Femur (tissue), 1 donor: ENCODE results near the gene PDS5B.
"Not testable (repeated sequence)": the region's sequence is repeated elsewhere in the genome, so short reads cannot be mapped to it uniquely, and the experiment has no call there.

Experiments
- DNase-seq: peaks from one replicate; pipeline ENCODE4 v3.0.0-alpha.2; 2017

The PDS5B gene, protein sequence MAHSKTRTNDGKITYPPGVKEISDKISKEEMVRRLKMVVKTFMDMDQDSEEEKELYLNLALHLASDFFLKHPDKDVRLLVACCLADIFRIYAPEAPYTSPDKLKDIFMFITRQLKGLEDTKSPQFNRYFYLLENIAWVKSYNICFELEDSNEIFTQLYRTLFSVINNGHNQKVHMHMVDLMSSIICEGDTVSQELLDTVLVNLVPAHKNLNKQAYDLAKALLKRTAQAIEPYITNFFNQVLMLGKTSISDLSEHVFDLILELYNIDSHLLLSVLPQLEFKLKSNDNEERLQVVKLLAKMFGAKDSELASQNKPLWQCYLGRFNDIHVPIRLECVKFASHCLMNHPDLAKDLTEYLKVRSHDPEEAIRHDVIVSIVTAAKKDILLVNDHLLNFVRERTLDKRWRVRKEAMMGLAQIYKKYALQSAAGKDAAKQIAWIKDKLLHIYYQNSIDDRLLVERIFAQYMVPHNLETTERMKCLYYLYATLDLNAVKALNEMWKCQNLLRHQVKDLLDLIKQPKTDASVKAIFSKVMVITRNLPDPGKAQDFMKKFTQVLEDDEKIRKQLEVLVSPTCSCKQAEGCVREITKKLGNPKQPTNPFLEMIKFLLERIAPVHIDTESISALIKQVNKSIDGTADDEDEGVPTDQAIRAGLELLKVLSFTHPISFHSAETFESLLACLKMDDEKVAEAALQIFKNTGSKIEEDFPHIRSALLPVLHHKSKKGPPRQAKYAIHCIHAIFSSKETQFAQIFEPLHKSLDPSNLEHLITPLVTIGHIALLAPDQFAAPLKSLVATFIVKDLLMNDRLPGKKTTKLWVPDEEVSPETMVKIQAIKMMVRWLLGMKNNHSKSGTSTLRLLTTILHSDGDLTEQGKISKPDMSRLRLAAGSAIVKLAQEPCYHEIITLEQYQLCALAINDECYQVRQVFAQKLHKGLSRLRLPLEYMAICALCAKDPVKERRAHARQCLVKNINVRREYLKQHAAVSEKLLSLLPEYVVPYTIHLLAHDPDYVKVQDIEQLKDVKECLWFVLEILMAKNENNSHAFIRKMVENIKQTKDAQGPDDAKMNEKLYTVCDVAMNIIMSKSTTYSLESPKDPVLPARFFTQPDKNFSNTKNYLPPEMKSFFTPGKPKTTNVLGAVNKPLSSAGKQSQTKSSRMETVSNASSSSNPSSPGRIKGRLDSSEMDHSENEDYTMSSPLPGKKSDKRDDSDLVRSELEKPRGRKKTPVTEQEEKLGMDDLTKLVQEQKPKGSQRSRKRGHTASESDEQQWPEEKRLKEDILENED (N-terminal part only)

DNA sequence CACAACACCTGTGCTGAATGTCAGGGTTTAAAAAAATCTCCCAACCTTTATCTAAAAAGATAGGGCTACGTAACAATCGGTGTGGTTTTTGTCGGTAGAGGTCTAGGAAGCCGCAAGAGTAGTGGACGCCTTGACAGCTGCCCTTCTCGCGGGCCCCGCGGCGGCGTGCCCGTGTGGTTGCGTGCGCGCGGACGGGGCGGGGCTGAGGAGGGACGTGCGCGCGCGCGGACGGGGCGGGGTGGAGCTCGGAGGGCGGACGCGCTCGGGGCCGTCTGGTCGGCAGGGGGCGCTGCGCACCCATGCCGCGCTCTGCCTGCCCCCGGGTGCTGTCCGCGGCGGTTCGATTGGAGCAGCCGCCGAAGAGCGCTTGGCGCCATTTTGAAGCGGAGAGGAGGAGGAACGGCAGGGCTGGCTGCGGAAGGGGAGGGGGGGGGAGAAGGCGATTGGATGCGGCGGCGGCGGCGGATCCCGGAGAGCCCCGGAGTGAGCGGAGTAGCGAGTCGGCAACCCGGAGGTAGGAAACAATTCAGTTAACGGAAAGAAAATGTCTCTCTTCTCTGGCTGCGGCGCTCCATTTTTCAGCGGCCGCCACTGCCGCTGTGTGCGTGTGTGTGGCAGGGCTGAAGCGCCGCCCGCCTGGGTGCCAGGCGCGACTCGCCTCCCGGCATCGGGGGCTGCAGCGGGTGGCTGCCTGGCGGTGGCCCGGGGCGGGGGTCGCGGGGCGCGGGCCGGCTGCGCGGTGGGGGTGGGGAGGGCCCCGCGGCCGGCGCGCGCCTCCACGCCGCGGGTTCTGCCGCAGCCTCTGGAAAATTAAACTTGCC lies at the start of gene PDS5B:
Gene PDS5B (plus strand): TSS at position 373 of the 821 bp plus-strand sequence. CDS start 62,321 bp downstream, outside the sequence.
- DNase-seq = peak; percentile 98

DNA sequence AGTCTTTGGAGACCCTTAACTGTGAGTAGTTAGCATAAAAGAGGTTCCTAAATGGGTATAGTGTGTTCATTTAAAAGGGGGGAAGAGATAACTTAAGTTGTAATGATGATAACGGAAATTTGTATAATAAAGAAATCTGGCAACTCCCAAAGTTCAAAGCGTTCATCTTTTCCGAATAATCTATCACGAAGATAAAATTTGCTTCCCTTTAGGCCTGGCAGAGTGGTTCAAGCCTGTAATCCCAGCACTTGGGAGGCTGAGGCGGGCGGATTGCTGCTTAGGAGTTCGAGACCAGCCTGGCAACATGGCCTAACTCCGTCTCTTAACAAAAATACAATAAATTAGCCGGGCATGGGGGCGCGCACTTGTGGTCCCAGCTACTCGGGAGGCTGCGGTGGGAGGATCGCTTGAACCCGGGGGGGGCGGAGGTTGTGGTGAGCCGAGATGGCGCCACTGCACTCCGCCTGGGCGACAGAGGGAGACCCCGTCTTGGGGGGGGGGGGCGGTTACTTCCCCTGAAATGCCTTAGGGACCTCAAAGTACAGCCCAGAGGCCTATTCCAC lies 48.6 kb upstream of the PDS5B start:
- peak; percentile 54 for DNase-seq

DNA sequence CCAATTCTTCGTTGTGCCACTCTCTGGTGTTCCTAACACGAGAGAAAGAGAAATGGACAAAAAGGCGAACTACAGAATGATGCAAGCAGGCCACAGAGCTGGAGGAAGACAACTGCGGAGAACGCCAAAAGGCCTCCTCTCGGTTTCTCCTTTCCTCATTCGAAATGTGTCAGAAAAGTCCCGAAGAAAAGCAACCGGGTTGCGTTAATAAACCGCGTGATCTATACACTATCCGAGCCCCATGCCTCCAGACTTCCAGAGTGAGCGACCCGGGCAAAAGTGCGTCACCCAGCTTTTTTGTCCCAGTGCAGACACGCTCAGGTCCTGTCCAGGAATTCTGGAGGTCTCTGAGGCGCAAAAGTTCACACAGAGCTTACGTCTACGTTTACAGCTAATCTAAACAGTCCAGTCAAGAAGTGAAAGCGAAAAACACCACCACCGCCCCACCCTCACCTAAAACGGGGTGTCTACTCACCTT lies 48.1 kb upstream of the PDS5B start:
- no peak for DNase-seq

DNA sequence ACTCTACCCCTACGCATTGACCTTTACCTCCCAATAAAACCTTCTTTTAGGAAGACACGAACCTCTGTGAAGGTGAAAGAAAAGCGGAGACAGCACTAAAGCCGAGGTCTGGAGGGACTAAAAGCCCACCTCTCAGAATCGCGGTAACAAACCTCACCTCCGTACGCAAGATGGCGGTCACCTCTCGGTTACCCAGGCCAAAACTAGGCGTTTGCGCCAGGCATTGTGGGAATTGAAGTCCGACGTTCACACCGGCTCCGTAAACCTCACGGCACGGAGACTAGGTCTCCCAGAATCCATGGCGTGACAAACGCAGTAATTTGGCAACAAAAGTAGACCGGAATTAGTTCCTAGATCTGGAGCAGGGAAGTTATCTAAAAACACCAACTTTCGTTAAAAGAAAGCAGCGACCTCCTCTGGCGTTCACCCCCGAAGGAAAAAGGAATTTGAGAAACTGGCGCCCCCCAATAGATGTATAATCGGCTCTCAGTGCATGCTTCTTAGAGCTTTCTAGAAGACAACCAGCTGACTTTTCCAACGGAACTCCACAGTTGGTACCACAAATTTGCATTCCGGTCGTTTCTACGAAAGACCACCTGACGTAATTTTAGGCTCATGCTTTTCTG lies 47.5 kb upstream of the PDS5B start, which contains the start of gene N4BP2L2:
Gene N4BP2L2 (minus strand): TSS at position 175 of the 626 bp plus-strand sequence. CDS start 1,768 bp downstream, outside the sequence.
- peak; percentile 97 for DNase-seq

DNA sequence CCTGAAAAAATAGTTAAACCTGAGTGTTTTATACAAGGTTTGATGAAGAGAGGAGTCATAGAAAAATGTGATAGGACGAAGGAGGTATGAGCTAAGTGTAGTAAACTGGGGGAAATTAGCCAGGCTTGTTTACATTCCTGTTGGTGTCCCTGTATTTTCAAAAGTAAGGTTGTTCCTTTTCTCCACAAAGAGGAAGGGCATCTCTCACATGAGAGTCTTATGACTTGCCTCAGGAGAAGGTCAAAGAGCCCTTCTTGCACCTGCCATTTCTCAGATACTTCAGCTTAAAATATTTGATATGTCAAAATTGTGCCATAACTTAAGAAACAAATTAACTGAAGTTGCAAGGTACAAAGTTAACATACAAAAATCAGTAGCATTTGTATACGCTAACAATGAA lies 44.0 kb upstream of the PDS5B start:
- DNase-seq = no peak

DNA sequence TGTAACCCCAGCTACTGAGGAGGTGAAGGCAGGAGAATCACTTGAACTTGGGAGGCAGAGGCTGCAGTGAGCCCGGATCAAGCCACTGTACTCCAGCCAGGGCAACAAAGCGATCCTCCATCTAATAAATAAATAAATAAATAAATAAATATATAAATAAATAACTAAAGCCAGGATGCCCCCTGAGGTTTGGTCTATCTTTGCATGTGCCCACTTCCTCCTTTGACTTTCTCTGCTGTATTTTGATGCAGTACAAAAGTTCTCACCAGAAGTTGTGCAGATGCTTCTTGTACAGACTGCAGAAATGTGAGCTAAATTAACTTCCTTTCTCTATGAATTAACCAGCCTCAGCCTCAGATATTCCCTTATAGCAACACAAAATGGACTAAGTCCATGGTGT lies 41.2 kb upstream of the PDS5B start:
- no peak for DNase-seq

DNA sequence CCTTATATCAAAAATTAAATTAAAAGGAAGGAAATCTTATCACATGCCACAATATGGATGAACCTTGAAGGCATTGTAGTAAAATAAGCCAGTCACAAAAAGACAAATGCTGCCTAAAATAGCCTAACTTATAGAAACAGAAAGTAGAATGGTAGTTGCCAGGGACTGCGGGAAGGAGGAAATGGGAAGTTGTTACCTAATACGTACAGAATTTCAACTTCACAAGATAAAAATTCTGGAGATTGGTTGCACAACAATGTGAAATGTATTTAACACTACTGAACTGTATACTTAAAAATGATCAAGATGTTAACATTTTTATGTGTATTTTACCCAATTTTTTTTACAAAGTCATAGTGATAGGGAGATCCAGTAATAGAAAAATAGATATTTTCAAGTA lies 37.4 kb upstream of the PDS5B start:
- DNase-seq = no peak

DNA sequence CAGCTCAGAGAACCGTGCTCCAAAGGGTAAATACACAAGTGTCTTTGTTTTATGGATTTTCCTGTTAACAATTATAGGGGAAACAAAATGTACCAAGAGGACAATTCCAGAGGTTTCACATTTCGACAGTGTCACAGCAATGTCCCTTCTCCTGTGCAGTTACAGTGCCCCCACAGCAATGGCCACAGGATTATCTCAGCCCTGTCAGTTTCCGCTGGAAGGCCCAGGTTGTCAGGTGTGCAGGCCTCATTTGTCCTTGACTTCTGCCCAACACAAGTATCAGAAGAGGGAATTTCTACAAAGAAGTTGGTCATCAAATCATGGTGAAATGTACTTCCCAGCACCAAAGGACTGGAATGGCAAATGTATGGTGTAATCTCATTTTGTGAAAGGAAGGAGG lies 36.5 kb upstream of the PDS5B start:
- no peak for DNase-seq

DNA sequence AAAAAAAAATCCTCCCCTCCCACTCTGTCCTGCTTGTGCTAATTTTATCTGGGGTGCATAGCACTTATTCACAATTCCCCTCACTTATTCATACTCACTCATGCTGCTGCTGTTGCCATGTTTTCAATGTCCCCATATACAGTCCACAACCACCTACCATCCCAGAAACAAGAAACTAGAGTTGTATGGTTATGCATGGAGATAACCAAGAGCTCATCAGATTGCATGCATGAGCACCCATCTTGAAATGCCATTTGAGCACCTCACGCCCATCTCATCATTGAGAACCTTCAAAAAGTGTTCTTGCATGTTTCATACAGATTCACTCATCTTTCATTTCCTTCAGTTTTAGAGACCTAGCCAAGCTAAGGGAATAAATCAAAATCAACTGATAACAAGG lies 32.5 kb upstream of the PDS5B start:
- DNase-seq = no peak

DNA sequence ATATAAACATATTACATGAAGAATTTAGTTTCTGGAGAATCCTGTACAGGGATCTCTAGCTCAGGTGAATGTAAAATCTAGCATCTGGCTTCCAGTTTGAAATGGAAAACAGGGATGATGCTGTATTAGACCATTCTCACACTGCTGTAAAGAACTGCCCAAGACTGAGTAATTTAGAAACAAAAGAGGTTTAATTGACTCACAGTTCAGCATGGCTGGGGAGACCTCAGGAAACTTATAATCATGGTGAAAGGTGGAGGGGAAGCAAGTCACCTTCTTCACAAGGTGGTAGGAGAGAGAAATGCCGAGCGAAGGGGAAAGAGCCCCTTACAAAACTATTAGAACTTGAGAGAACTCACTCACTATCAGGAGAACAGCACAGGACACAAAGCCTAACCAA lies 30.6 kb upstream of the PDS5B start:
- DNase-seq = no peak

DNA sequence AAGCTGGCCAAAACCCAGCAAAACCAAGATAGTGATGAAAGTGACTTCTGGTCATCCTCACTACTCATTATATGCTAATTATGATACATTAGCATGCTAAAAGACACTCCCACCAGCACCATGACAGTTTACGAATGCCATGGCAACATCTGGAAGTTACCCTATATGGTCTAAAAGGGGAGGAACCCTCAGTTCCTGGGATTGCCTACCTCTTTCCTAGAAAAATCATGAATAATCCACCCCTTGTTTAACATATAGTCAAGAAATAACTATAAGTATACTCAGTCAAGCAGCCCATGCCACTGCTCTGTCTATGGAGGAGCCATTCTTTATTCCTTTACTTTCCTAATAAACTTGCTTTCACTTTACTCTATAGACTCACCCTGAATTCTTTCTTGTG lies 25.4 kb upstream of the PDS5B start:
- not testable (repeated sequence) for DNase-seq

DNA sequence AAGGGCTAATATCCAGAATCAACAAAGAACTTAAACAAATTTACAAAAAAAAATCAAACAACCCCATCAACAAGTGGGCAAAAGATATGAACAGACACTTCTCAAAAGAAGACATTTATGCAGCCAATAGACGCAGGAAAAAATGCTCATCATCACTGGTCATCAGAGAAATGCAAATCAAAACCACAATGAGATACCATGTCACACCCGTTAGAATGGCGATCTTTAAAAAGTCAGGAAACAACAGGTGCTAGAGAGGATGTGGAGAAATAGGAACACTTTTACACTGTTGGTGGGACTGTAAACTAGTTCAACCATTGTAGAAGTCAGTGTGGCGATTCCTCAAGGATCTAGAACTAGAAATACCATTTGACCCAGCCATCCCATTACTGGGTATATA lies 10.6 kb upstream of the PDS5B start:
- not testable (repeated sequence) for DNase-seq

DNA sequence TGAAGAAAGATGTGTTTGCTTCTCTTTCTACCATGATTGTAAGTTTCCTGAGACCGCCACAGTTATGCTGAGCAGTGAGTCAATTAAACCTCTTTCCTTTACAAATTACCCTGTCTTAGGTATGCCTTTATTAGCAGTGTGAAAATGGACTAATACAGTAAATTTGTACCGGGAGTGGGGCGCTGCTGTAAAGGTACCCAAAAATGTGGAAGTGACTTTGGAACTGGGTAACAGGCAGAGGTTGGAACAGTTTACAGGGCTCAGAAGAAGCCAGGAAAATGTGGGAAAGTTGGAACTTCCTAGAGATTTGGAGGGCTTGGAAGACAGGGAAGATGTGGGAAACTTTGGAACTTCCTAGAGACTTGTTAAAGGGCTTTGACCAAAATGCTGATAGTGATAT lies 9.2 kb upstream of the PDS5B start:
- DNase-seq = no peak

DNA sequence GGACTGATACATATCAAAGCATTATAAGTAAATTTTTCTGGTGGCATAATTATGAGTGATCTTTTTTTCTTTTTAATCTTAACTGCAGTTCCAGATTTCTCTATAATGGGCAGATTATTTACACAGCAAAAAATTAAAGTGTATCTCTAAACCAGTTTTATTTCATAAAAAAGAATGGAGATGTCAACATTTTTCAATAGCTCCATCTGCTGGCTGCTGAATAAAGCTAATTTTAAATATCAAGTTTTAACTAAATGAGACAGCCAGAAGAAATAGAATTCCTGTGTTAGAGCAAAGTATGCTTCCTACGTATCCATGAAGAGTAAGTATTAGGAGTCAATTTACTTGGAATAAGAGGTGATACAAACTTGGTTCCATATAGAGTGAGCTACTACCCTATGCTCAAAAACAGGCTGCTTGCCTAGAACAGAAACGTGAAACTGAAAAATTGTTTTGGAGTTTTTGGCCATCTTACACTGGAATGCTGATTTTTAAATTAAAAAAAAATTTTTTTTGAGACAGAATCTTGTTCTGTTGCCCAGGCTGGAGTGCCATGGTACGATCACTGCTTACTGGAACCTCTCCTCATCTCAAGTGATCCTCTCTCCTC lies 5.0 kb upstream of the PDS5B start:
- DNase-seq = no peak

DNA sequence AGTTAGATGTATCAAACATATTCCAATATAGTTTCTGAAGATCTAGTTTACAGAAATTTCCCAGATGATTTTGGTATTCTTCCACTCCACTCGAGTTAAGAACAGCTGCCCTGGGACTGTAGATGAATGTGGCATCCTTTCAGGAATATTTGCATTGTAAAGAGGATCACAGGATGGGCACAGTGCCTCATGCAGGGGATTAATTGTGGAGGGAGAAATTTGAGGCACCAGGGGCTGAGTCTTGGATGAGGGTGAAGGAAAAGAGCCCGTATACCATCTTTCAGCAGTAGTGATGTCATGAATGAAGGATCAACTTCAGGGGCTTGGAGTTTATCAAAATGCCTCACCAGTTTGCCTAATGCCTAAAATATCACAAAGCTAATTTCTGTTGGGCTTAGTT lies 4.0 kb upstream of the PDS5B start:
- no peak for DNase-seq

DNA sequence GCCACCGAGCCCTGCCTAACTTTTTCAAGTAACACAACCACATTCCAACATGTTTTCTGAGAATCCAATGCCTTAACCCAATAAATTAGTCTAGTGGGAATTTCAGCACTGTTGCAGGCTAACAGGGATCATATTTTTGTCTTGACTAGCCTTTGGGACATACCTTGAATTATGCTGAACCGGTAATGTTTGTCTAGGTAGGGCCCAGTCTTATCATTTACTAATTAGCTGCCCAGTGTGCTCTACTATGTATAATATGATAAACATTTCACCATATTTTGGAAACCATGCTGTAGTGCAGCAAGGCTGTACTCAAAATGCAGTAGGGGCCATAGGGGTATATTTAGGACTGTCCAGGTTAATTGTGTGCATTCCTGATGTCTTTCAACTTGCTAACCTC lies 3.3 kb upstream of the PDS5B start:
- DNase-seq = no peak

DNA sequence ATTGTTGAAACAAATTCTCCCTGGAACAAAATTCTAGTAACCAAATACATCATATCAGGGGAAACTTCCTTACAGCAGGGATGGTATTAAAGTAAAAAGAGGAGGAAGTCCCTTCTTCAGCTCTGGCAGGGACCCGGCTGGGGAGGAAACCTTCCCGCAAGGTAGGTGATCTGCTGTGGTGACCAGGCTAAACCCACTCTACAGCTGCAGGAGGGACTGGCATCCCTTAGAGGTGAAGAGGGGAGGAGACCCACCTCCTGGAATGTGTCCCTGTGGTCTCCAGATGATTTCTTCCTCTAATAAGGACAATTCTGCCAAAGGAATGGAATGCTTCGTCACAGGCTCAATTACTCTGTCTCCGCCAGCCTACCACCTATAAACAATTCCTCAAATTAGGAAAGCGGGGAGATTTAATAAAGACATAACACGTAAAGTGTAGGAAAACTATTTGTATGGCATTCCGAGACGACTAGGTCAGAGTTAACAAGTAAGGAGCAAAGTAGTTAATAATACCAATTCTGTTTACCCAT lies 637 bp upstream of the PDS5B start:
- DNase-seq = peak; percentile 41

DNA sequence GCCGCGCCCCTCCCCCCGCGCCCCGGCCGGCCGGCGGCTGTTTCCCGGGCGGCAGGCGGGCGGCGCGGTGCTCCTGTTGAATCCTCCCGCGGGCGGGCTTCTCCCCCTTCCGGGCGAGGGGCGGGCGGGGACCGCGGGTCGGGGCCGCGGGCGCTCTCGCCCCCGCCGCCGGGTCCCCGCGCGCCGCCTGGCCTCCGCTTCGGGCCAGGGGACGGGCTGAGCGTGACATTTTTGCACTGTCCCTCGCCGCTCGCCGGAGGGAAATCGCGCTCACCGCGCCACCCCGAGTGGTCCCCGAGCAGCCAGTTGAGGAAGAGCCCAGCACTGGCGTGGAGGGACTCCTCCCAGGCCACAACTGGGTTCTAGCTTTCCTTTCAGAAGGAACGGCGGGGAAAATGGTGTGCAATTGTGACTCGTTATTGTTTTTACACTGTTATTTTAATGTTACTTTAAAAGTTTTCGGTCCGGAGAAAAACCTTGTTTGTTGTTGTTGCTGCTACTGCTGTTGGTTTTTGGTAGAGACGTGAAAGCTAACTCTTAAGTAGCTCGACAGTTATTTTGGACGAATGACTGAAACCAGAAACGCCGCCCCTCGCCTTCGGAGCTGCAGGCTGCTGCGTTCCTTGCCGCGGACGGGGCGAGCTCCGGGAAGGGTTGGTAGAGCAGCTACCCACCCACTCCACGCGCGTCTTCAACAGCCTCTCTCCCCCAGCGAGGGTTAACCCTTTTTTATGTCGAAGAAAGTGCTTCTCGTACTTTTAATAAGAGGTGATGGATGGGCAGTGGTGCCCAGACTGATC lies 959 bp downstream of the PDS5B start:
- peak; percentile 81 for DNase-seq

DNA sequence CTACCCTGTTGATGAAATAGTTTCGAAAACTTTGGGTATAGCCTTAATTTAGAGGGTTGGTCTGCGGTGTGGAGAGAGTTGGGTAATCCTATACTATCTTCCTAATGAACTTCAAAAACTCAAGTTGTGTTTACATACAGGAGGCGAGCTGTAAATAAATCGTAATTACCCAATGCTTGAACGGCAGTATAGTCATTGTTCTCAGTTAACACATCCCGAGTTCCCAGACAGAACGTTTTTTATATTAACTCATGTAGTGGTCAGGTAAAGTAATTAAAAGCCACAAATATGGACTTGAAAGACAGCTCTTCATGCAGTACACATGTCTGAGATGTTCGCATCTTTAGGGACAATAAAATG lies 1.5 kb downstream of the PDS5B start:
- DNase-seq = no peak

DNA sequence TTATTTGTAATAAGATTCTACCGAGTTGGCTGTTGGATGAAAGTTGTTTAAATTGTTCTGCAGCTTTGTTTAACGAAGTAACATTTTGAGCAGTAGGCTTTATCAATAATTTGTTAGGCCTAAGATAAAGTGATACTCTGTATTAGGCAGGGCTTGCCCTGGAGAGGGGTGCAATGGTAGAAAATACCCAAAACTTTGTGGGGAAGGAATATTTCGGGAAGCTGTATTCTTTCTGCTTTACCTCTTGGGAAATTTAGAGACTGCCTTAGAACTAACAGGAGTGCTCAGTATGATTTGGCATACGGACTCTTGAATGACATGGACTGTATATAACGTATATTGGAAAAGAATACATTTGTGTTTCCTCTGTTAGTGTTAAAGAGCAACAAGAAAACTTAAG lies 2.5 kb downstream of the PDS5B start:
- no peak for DNase-seq
